Activated T-cell treated with anti-CD3 and anti-CD28 coated beads, Interleukin-2, amount 50 U/mL, for 72 hours (primary cell): ENCODE data around the gene BEAN1. TPM values are rescaled to one million over a fixed set of nuclear protein-coding genes. Genes with fewer than 3 reads are reported as not detected.

Experiments
- ATAC-seq, 2 donors: fragments of 150-1000 bp; cut with Tn5 transposase; replicated peaks in 1 of 2; 2 replicates each; pipeline ENCODE4 v1.10.0; 2021; ENCODE audit warnings: moderate library complexity in 2 of 2, mild to moderate bottlenecking in 1 of 2
- DNase-seq, 2 donors: peaks; one replicate each; pipeline ENCODE4 v3.0.0; 2021 to 2022; ENCODE audit warnings: mixed read lengths in 1 of 2
- H3K27ac Mint-ChIP-seq: one replicate; pipeline ENCODE4 v1.8.0; 2022; ENCODE audit warnings: mild to moderate bottlenecking, moderate library complexity, mixed read lengths
- H3K27me3 Mint-ChIP-seq: one replicate; pipeline ENCODE4 v1.8.0; 2022; ENCODE audit warnings: low read depth, mixed read lengths
- H3K36me3 Mint-ChIP-seq, 2 donors: one replicate each; pipeline ENCODE4 v1.8.0; 2022; ENCODE audit warnings: mixed read lengths in 2 of 2, mild to moderate bottlenecking in 1 of 2; ENCODE audit not compliant: insufficient read depth in 2 of 2
- H3K4me1 Mint-ChIP-seq: one replicate; pipeline ENCODE4 v1.8.0; 2022; ENCODE audit warnings: low read depth, mixed read lengths
- H3K4me3 Mint-ChIP-seq, 2 donors: one replicate each; pipeline ENCODE4 v1.8.0; 2022; ENCODE audit warnings: mild to moderate bottlenecking in 2 of 2, mixed read lengths in 2 of 2, moderate library complexity in 2 of 2
- H3K9me3 Mint-ChIP-seq, 2 donors: one replicate each; pipeline ENCODE4 v1.8.0; 2022; ENCODE audit warnings: mixed read lengths in 2 of 2
- total RNA-seq, 2 donors: library from RNA; stranded (reverse); gene quantifications; one replicate each; pipeline ENCODE4 v1.2.3, GENCODE V29; 2022

The BEAN1 gene
- total RNA-seq, 2 donors from 2014 or later = not detected

GRCh38 chr16:66387817-66388332 is 39.2 kb upstream of the BEAN1 start:
- DNase-seq = no peak
- Mint-ChIP-seq H3K4me1 (no peaks in the 10 kb centered on the region), H3K4me3 (no peak overlapping the region), H3K36me3 (no peaks in the 10 kb centered on the region), H3K27ac (no peak overlapping the region), H3K9me3 (no peaks in the 10 kb centered on the region), H3K27me3 (no peaks in the 10 kb centered on the region)
- no peak for ATAC-seq

GRCh38 chr16:66388350-66389139 is 38.5 kb upstream of the BEAN1 start:
- no peak for DNase-seq

GRCh38 chr16:66389256-66390176 is 37.6 kb upstream of the BEAN1 start:
- no peaks in the 10 kb centered on the region for H3K36me3 Mint-ChIP-seq
- no peak overlapping the region for H3K4me3 Mint-ChIP-seq
- H3K9me3 Mint-ChIP-seq = no peaks in the 10 kb centered on the region
- DNase-seq = no peak
- ATAC-seq = no peak
- H3K4me1 Mint-ChIP-seq = no peaks in the 10 kb centered on the region
- H3K27ac Mint-ChIP-seq = no peak overlapping the region
- H3K27me3 Mint-ChIP-seq = no peaks in the 10 kb centered on the region

More at GRCh38 chr16:66388350-66389139, 38.5 kb upstream of the BEAN1 start:
- Mint-ChIP-seq H3K4me3 (no peak overlapping the region), H3K4me1 (no peaks in the 10 kb centered on the region), H3K27me3 (no peaks in the 10 kb centered on the region), H3K9me3 (no peaks in the 10 kb centered on the region), H3K36me3 (no peaks in the 10 kb centered on the region), H3K27ac (no peak overlapping the region)
- ATAC-seq = no peak

- H3K9me3 Mint-ChIP-seq = no peaks in the 10 kb centered on the region
- H3K27ac Mint-ChIP-seq = no peak overlapping the region
- no peak overlapping the region for H3K4me3 Mint-ChIP-seq
- H3K4me1 Mint-ChIP-seq = no peaks in the 10 kb centered on the region
- DNase-seq (no peak), ATAC-seq (no peak)
- no peaks in the 10 kb centered on the region for H3K27me3 Mint-ChIP-seq
- H3K36me3 Mint-ChIP-seq = no peaks in the 10 kb centered on the region
Measured at GRCh38 chr16:66390346-66391108, 36.6 kb upstream of the BEAN1 start.

- ATAC-seq (no peak), DNase-seq (no peak)
- Mint-ChIP-seq H3K27ac (no peak overlapping the region), H3K4me1 (no peaks in the 10 kb centered on the region), H3K4me3 (no peak overlapping the region), H3K36me3 (no peaks in the 10 kb centered on the region), H3K27me3 (no peaks in the 10 kb centered on the region), H3K9me3 (no peaks in the 10 kb centered on the region)
Measured at GRCh38 chr16:66391726-66392670, 35.1 kb upstream of the BEAN1 start.

- Mint-ChIP-seq H3K9me3 (no peaks in the 10 kb centered on the region), H3K27ac (no peak overlapping the region), H3K27me3 (no peaks in the 10 kb centered on the region), H3K4me3 (no peak overlapping the region), H3K4me1 (no peaks in the 10 kb centered on the region), H3K36me3 (no peaks in the 10 kb centered on the region)
- no peak for ATAC-seq
- DNase-seq = no peak
Measured at GRCh38 chr16:66395806-66396555, 31.1 kb upstream of the BEAN1 start.

- ATAC-seq (no peak), DNase-seq (no peak)
- Mint-ChIP-seq H3K27me3 (no peaks in the 10 kb centered on the region), H3K27ac (no peak overlapping the region), H3K9me3 (no peaks in the 10 kb centered on the region), H3K4me3 (no peak overlapping the region), H3K36me3 (no peaks in the 10 kb centered on the region), H3K4me1 (no peaks in the 10 kb centered on the region)
Measured at GRCh38 chr16:66397736-66398433, 29.2 kb upstream of the BEAN1 start.

GRCh38 chr16:66399031-66399430 is 28.1 kb upstream of the BEAN1 start:
- Mint-ChIP-seq H3K9me3 (no peaks in the 10 kb centered on the region), H3K4me3 (no peak overlapping the region), H3K27ac (no peak overlapping the region), H3K27me3 (no peaks in the 10 kb centered on the region), H3K4me1 (no peaks in the 10 kb centered on the region), H3K36me3 (no peaks in the 10 kb centered on the region)
- no peak for DNase-seq
- no peak for ATAC-seq

- Mint-ChIP-seq H3K27ac (no peak overlapping the region), H3K36me3 (no peaks in the 10 kb centered on the region), H3K4me1 (no peaks in the 10 kb centered on the region), H3K27me3 (peaks cover 2% of the 10 kb centered on the region), H3K4me3 (no peak overlapping the region), H3K9me3 (no peaks in the 10 kb centered on the region)
- ATAC-seq (no peak), DNase-seq (no peak)
Measured at GRCh38 chr16:66399930-66400329, 27.2 kb upstream of the BEAN1 start.

GRCh38 chr16:66400503-66401380 is 26.4 kb upstream of the BEAN1 start:
- ATAC-seq = no peak

More at GRCh38 chr16:66400503-66401380, 26.4 kb upstream of the BEAN1 start:
- DNase-seq = no peak
- Mint-ChIP-seq H3K4me3 (no peak overlapping the region), H3K4me1 (no peaks in the 10 kb centered on the region), H3K36me3 (no peaks in the 10 kb centered on the region), H3K27me3 (peaks cover 10% of the 10 kb centered on the region), H3K9me3 (no peaks in the 10 kb centered on the region), H3K27ac (no peak overlapping the region)
